GM21619 (cell line): ENCODE results near the gene WDR7.
A peak's percentile ranks its signal among the peaks of the same experiment; 100 is the strongest.
"Not testable (repeated sequence)": the region's sequence is repeated elsewhere in the genome, so short reads cannot be mapped to it uniquely, and the experiment has no call there.

Source experiments
- ATAC-seq: cut with Tn5 transposase; IDR thresholded peaks from one replicate; pipeline ENCODE4 v1.9.1; 2021; ENCODE audit not compliant: unreplicated experiment

Gene WDR7

GRCh38 chr18:56652802-56653201 lies 1.6 kb downstream of the WDR7 start:
- ATAC-seq = no peak

GRCh38 chr18:56654280-56654679 lies 3.1 kb downstream of the WDR7 start:
- not testable (repeated sequence) for ATAC-seq

- ATAC-seq = no peak
Measured at GRCh38 chr18:56658261-56658660, 7.1 kb downstream of the WDR7 start.

- ATAC-seq = no peak
Measured at GRCh38 chr18:56659111-56659510, 8.0 kb downstream of the WDR7 start.

DNA sequence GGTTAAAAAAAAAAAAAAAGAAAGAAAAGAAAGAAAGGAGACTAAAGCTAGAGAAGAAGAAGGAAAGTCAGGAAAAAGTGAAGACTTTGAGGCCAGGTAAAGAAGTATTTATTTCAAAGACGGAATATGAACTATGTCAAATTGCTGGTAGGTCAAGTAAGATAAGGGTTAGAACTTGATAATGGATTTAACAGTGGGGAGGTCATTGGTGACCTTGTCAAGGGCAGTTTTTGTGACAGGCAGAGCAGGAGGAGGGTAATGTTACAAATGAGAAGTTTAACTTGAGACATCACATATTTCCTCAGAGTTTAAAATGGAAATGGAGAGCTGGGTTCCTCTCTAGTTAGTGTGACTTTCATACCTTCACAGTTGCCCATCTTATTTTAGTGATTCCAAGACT lies 9.5 kb downstream of the WDR7 start:
- no peak for ATAC-seq

DNA sequence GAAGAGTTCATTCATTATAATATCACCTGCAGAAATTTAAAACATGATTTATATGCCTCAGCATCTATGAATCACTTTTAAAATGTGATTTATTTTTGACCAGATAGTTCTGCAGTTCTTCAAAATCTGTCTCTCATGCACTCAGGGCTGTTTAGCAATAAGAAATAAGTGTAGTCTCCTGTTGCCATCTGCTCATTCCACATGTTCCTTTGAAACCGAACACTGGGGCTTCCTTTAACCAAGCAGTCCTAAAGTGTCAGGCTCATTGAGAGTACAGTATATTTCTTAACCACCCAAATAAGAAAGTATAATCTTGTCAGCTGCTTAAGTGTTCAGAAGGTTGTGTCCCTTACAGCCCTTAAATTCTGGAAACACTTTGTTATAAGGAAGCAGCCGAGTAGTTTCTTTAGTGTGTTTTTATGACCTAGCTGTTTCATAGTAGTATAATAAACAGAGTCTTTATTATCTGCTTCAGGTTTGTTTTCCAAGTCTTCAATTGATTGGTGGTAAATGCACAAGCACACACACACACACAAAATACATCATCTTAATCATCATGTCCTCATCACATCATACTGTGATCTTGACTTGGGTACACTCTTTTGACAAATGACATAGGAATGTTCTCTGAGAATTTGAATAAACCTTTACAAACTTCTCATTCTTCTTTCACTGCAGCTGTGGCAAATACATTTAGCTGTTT lies 10.4 kb downstream of the WDR7 start:
- ATAC-seq = no peak

GRCh38 chr18:56662063-56662408 lies 10.9 kb downstream of the WDR7 start:
- ATAC-seq = no peak

DNA sequence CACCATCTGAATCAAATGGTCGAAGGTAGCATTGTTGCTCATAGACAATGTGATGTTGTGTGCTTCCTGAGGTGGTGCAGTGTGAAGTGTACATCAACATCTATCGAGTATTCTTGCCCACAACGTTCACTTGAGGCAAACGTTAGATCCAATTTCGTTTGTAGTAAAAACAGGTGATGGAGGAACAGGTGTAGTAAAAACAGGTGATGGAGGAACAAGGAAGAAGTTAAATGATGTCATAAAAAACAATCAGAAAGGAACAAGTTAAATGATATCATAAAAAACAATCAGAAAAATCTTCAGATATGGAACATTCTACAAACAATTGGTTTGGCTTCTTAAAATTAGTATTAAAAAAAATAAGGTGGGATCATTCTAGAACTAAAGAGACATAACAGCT lies 11.3 kb downstream of the WDR7 start:
- no peak for ATAC-seq

DNA sequence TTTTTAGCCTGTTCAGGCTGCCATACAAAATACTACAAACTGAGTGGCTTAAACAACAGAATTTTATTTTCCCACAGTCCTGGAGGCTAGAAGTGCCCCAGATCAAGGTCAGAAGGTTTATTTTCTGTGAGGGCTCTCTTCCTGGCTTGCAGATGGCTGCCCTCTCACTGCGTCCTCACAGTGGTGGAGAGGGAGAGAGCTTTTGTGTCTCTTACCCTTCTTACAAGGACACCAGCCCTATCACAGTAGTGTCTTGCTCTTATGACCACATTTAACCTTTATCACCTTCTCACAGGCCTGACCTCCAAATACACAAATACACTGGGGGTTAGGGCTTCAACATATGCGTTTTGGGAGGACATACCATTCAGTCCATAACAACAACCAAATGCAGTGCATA lies 11.7 kb downstream of the WDR7 start:
- no peak for ATAC-seq

GRCh38 chr18:56672391-56672790 lies 21.2 kb downstream of the WDR7 start:
- no peak for ATAC-seq

- no peak for ATAC-seq
Measured at GRCh38 chr18:56672981-56673380, 21.8 kb downstream of the WDR7 start.

GRCh38 chr18:56676639-56677038 lies 25.5 kb downstream of the WDR7 start:
- ATAC-seq = no peak

DNA sequence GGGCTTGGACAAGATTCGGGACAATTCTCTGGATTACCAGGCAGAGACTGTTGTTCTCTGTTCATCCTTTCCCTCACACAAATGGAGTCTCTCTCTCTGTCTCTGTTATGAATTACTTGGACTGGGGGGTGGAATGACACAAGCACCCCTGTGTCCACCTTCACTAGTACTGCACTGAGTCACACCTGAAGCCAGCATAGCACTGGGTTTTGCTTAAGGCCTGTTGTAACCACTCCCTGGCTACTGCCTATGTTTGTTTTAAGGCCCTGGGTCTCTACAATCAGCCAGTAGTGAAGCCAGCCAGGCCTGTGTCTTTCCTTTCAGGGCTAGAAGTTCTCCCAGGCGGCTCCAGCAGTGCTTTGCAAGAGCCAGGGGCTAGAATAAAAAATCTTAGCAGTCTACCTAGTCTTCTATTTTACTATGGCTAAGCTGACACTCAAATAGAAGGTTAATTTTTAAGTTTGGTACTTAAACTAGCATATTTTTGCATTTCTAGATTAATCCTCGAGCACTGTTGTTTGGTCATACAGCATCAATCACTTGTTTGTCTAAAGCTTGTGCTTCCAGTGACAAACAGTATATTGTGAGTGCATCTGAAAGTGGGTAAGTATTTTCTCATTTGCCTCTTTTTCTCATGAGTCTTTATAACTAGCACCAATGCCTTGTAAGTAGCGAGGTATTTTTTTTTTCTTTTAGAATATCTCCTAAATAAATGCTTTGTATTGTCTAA lies 27.8 kb downstream of the WDR7 start:
- ATAC-seq = no peak

- no peak for ATAC-seq
Measured at GRCh38 chr18:56684277-56684676, 33.1 kb downstream of the WDR7 start.

- ATAC-seq = no peak
Measured at GRCh38 chr18:56691530-56691929, 40.4 kb downstream of the WDR7 start.

DNA sequence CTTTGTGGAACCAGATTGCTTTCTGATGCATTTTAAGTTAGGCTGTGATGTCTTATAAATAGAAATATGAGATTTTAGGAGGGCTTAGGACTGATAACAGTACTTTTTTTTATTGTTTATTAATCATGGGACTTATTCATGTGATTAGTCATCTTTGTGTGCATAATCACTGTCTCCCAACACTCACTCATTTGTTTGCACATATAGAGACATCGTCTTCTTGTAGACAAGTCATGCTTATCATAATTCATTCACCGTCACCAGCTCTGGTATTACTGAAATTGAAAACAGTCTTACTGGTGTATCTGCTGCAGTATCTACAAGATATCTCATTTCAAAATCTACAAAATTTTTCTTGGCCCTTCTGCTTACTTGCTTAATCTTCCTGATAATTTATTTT lies 45.8 kb downstream of the WDR7 start:
- no peak for ATAC-seq

- ATAC-seq = no peak
Measured at GRCh38 chr18:56702946-56703345, 51.8 kb downstream of the WDR7 start.

GRCh38 chr18:56709463-56709862 lies 58.3 kb downstream of the WDR7 start:
- peak; percentile 100 for ATAC-seq

GRCh38 chr18:56711708-56712445 lies 60.7 kb downstream of the WDR7 start:
- no peak for ATAC-seq

DNA sequence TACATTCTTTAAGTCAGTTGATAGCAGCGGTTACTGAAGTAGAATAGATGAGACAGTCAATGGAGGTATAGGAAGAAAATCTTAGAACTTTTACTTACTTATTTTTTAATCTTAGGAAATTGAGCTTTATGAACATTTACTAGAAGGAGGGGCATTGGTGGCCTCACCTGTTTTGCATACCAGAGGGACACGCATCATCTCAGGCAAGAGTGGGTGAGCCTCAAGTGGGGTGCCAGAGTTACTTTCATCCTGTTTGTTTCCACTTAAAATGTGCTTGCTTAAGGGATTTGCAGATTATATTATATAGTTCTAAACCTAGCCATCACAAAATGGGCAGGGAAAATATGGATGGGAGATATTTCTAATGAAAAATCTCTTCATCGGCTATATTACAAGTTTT lies 61.6 kb downstream of the WDR7 start:
- ATAC-seq = no peak

DNA sequence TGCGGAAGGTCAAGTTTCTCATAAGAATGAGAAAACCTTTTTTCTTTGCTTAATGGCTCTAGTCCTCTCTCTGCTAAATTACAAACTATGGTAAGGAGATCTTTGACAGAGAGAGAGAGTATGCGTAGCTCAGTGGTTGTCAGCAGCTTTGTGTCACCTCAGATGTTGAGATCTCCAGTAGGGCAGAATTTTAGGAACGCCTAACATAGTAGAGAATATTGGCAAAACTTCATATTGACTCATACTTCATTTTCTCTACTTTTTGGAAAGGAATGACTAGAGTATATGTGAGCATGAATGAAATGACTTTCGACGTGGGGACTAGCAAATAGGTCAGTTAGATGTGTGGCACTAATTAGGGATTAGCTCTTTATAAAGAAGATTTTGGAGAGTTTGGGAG lies 64.0 kb downstream of the WDR7 start:
- no peak for ATAC-seq

DNA sequence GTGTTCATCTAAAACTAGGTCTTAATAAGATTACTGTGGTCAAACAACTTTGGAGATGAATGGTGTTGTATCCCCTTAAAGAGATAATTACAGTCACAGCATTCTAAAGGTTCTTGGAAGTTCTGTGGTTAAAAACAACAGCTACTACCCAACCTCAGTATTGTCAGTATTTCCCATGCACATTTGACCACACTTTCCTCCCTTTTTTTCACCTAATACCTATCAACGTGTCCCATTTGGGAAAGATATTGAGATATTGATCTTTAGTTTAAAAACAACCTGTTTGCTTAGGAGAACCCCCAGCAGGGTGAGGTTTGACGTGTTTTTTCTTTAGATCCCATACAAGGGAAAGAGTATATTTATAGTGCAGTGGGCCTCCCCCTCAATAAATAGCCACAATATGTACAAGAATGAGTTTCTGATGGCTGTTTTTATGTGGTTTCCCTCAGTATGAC lies 65.6 kb downstream of the WDR7 start:
- no peak for ATAC-seq
